Measurements from ENCODE around the gene ARSG.

- no peak for TF ChIP-seq POLR2A (IDR thresholded peaks at IDR 0.05)
- TF ChIP-seq CTCF (IDR thresholded peaks at IDR 0.05), result no peak
These were observed 148.5 kb downstream of the ARSG start for GRCh38 chr17:68439656-68440290.
